ENCODE results near the gene BMP7. TPM values are rescaled to one million over a fixed set of nuclear protein-coding genes. Genes with fewer than 3 reads are reported as not detected.
"Not testable (repeated sequence)": the region's sequence is repeated elsewhere in the genome, so short reads cannot be mapped to it uniquely, and the experiment has no call there.

BMP7 gene
- total and polyA plus RNA-seq, 9 of the 15 experiments (the other 6 are each of a cell fraction or from before 2014, with no cell fraction given): 0.18 TPM; not detected in 8

- H3K9me3 ChIP-seq (replicated peaks; ENCODE audit: control insufficient read depth, insufficient read depth, low read depth, low read length); H3K4me2 ChIP-seq (ENCODE audit: insufficient read depth, low read length); CTCF ChIA-PET (ENCODE audit: low intra/inter-chr PET ratio); intact Hi-C loops (cut with micrococcal nuclease); H3K79me2 ChIP-seq (ENCODE audit: control insufficient read depth, insufficient read depth, low read length); in situ Hi-C loops (cut with MboI); H3K27ac ChIP-seq (ENCODE audit: extremely low read depth, low read depth, low read length); DNase-seq (ENCODE audit: extremely low read depth in 1 of 4, low spot score in 3 of 4); H3K4me1 ChIP-seq (replicated peaks in 1 of 2; ENCODE audit: control insufficient read depth in 2 of 2, insufficient read depth in 2 of 2, low read length in 2 of 2); H2AFZ ChIP-seq (ENCODE audit: low read depth, low read length); H3K36me3 ChIP-seq (ENCODE audit: control insufficient read depth, insufficient read depth, low read length); POLR2A ChIA-PET; FAIRE-seq; H3K4me3 ChIP-seq; BruUV-seq (replicated peaks); H3K9me1 ChIP-seq (ENCODE audit: control insufficient read depth, insufficient read depth, low read length); H4K20me1 ChIP-seq (replicated peaks; ENCODE audit: control insufficient read depth, insufficient read depth, low read length); H3K9ac ChIP-seq (ENCODE audit: insufficient read depth in 1 of 2, low read depth in 2 of 2, low read length in 2 of 2); ATAC-seq: not testable (repeated sequence)
- H3K27me3 ChIP-seq (ENCODE audit: control insufficient read depth in 2 of 2, insufficient read depth in 2 of 2, low read length in 2 of 2): peaks cover 25 to 59% of the 10 kb centered on the region in 2 experiments
- TF ChIP-seq EWSR1 (IDR thresholded peaks at IDR 0.05; ENCODE audit: borderline replicate concordance, low read depth, partially characterized antibody): peak; percentile 58
- peak in 1 of 3 experiments; percentile 92; a peak in 2 of 6 replicates for TF ChIP-seq ZBTB11 (CRISPR knock-in tag; IDR thresholded peaks at IDR 0.05)
- WGBS (ENCODE audit: insufficient coverage, low coverage, missing lambda C conversion rate): 3% methylated on average over 3 of the region's 3 CpGs
Observed at GRCh38 chr20:57279548-57279947, 13.1 kb upstream of the BMP7 start.

All from K562 (cell line).